Transverse colon (tissue), 4 donors: ENCODE measurements around the gene B3GNT3. TPM values are rescaled to one million over a fixed set of nuclear protein-coding genes. Genes with fewer than 3 reads are reported as not detected.

Experiments used
- DNase-seq: peaks from one replicate; pipeline ENCODE4 v3.0.0-alpha.2; 2019
- H3K27ac ChIP-seq, 4 donors: fragments of 200-600 bp; sonication (generic); 2 replicates each; pipeline ENCODE4 v1.5.1; 2016 to 2018; ENCODE audit warnings: inconsistent platforms in 4 of 4
- H3K27me3 ChIP-seq: fragments of 200-600 bp; sonication (generic); 2 replicates; pipeline ENCODE4 v1.5.1; 2017; ENCODE audit warnings: inconsistent platforms
- H3K36me3 ChIP-seq, 4 donors: fragments of 200-600 bp; sonication (generic); 2 replicates each; pipeline ENCODE4 v1.5.1; 2017 to 2019; ENCODE audit warnings: inconsistent platforms in 4 of 4
- H3K4me1 ChIP-seq, 4 donors: fragments of 200-600 bp; sonication (generic); 2 replicates each; pipeline ENCODE4 v1.5.1; 2017 to 2020; ENCODE audit warnings: inconsistent platforms in 4 of 4
- H3K4me3 ChIP-seq, 4 donors: fragments of 200-600 bp; sonication (generic); 1 replicate in 1 of 4; 2 replicates in 3 of 4; pipeline versions ENCODE4 v1.5.1 to v1.6.1; 2017 to 2019; ENCODE audit warnings: inconsistent platforms in 4 of 4
- H3K9me3 ChIP-seq, 2 donors: fragments of 200-600 bp; sonication (generic); 2 replicates each; pipeline ENCODE4 v1.5.1; 2017 to 2019; ENCODE audit warnings: inconsistent platforms in 2 of 2
- EP300 ChIP-seq: sonication (generic); formaldehyde crosslinking; IDR thresholded peaks from one replicate; pipeline ENCODE4 v1.6.1; 2017; ENCODE audit warnings: antibody characterized with exemption, low read depth
- POLR2A ChIP-seq: fragments of 450-650 bp; IDR thresholded peaks from one replicate; pipeline ENCODE4 v1.6.1; 2016; ENCODE audit warnings: antibody characterized with exemption, mild to moderate bottlenecking, moderate library complexity
- POLR2AphosphoS5 ChIP-seq, 3 donors: sonication (generic); formaldehyde crosslinking; IDR thresholded peaks; one replicate each; pipeline ENCODE4 v1.6.1; 2016; ENCODE audit warnings: antibody characterized with exemption in 3 of 3
- WGBS, 2 donors: methylation state at CpG; one replicate each; pipeline ENCODE4 v1.1.5; 2018; ENCODE audit warnings: low coverage in 1 of 2; 5-methylcytosine and 5-hydroxymethylcytosine counted together
- in situ Hi-C, 4 donors: fragments of 200-750 bp; cut with MboI; loops; one replicate each; pipeline versions ENCODE4 v1.15.0 to v1.15.1; 2017; ENCODE audit warnings: low sequenced_read_pairs in 3 of 4, low pct_ligation_motif_present in 1 of 4, low pct_unique_long_range_greater_than_20kb in 1 of 4
- intact Hi-C: fragments of 100-400 bp; cut with DNase I; formaldehyde crosslinking; loops from one replicate; pipeline ENCODE4 v1.15.1; 2023; ENCODE audit warnings: low total_unique reads
- total RNA-seq, 4 donors: library from RNA; depleted of rRNA; stranded (reverse); fragments of >200 nt; gene quantifications; one replicate each; pipeline ENCODE4 v1.1.0, GENCODE V29; 2016
- TF ChIP-seq, protein P1 (sequence below), 5 experiments: fragments of 200-600 bp in 3 of 5; fragments of 450-650 bp in 2 of 5; sonication (generic) in 3 of 5; IDR thresholded peaks; 1 replicate in 2 of 5; 2 replicates in 3 of 5; pipeline ENCODE4 v1.5.1; 2016 to 2017; ENCODE audit warnings: antibody characterized with exemption in 5 of 5, inconsistent platforms in 3 of 5, mild to moderate bottlenecking in 2 of 5, moderate library complexity in 1 of 5

Gene B3GNT3
- total RNA-seq, 4 donors from 2014 or later = 52.1 to 180 (median 144) TPM

DNA sequence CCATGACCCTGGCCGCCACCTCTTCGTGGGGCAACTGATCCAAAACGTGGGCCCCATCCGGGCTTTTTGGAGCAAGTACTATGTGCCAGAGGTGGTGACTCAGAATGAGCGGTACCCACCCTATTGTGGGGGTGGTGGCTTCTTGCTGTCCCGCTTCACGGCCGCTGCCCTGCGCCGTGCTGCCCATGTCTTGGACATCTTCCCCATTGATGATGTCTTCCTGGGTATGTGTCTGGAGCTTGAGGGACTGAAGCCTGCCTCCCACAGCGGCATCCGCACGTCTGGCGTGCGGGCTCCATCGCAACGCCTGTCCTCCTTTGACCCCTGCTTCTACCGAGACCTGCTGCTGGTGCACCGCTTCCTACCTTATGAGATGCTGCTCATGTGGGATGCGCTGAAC lies 16.7 kb downstream of the B3GNT3 start:
- 87% methylated on average over 20 of the region's 20 CpGs; no CpG with 5 or more reads in 1 of the 2 donors for WGBS, 2 donors
- intact Hi-C loops = no loop called here
- in situ Hi-C loops = no loop called here
- Histone ChIP-seq H3K9me3 (no peaks in the 10 kb centered on the region), H3K4me3 (no peak overlapping the region), H3K4me1 (no peaks in the 10 kb centered on the region), H3K36me3 (peaks cover 0 to 5% (median 0%) of the 10 kb centered on the region in 4 donors), H3K27ac (no peak overlapping the region), H3K27me3 (no peaks in the 10 kb centered on the region)
- no peak for DNase-seq
- TF ChIP-seq, protein P1, sequence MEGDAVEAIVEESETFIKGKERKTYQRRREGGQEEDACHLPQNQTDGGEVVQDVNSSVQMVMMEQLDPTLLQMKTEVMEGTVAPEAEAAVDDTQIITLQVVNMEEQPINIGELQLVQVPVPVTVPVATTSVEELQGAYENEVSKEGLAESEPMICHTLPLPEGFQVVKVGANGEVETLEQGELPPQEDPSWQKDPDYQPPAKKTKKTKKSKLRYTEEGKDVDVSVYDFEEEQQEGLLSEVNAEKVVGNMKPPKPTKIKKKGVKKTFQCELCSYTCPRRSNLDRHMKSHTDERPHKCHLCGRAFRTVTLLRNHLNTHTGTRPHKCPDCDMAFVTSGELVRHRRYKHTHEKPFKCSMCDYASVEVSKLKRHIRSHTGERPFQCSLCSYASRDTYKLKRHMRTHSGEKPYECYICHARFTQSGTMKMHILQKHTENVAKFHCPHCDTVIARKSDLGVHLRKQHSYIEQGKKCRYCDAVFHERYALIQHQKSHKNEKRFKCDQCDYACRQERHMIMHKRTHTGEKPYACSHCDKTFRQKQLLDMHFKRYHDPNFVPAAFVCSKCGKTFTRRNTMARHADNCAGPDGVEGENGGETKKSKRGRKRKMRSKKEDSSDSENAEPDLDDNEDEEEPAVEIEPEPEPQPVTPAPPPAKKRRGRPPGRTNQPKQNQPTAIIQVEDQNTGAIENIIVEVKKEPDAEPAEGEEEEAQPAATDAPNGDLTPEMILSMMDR (IDR thresholded peaks at IDR 0.05) = no peak
- TF ChIP-seq EP300 = no peak
- no peak for TF ChIP-seq POLR2A
- TF ChIP-seq POLR2AphosphoS5 (IDR thresholded peaks at IDR 0.05) = no peak

DNA sequence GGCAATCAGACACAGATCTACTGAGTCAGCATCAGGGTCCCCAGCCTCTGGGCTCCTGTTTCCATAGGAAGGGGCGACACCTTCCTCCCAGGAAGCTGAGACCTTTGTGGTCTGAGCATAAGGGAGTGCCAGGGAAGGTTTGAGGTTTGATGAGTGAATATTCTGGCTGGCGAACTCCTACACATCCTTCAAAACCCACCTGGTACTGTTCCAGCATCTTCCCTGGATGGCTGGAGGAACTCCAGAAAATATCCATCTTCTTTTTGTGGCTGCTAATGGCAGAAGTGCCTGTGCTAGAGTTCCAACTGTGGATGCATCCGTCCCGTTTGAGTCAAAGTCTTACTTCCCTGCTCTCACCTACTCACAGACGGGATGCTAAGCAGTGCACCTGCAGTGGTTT lies 17.2 kb downstream of the B3GNT3 start:
- TF ChIP-seq, protein P1 (IDR thresholded peaks at IDR 0.05) = no peak
- TF ChIP-seq EP300 (no peak), POLR2AphosphoS5 (IDR thresholded peaks at IDR 0.05) (no peak), POLR2A (no peak)
- no peak for DNase-seq
- Histone ChIP-seq H3K27me3 (no peaks in the 10 kb centered on the region), H3K4me1 (no peaks in the 10 kb centered on the region), H3K27ac (no peak overlapping the region), H3K9me3 (no peaks in the 10 kb centered on the region), H3K4me3 (no peak overlapping the region), H3K36me3 (peaks cover 0 to 5% (median 0%) of the 10 kb centered on the region in 4 donors)
- in situ Hi-C loops = no loop called here
- 84% methylated on average over 5 of the region's 5 CpGs; no CpG with 5 or more reads in 1 of the 2 donors for WGBS, 2 donors
- intact Hi-C loops = no loop called here

DNA sequence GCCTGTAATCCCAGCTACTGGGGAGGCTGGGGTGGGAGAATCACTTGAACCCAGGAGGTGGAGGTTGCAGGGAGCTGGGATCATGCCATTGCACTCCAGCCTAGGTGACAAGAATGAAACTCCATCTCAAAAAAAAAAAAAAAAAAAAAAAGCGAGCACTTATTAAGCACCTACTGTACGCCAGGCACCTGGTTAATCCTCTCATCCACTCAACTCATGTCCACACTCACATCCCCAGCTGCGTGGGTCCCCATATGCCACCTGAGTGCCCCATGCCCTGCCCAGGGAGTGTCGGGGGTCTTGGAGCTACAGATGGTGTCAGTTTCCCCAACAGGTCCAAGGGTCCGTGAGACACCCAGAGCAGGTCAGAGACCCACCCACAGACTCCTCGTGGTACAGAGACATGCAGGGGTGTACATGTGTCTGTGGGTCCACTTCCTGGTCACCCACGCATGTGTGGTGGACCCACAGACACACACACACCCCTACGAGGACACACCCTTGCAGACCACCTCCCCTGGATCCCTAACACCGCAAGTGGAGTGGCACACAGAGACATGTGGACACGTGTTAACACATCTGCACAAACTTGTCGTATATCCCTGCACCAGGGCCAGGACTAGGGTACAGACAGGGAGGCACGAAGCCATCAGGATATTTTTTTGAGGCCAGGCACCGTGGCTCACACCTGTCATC lies 22.9 kb downstream of the B3GNT3 start:
- H3K27ac ChIP-seq = no peak overlapping the region

DNA sequence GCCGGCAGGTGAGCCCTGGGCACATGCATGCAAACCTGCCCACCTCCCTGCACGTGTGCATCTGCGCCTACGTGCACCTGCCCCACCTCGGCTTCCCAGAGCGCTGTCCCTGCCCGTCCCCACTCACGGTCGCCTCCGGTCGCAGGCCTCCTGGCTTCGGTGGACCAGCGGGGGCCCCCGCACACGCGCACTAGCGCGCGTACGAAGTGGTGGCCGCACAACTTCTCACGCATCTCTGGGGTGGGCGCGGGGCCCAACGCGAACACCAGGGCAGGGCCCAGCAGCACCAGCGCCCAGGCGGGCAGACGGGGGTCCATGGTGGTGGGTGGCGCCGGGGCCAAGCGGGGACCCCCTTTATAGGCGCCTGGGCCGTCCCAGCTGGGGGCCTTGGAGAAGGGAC lies 26.3 kb downstream of the B3GNT3 start, which contains the start of gene INSL3:
TSS of gene INSL3 (minus strand) at position 330 of the 400 bp plus-strand sequence. CDS start at position 317, 13 bp downstream.
- Histone ChIP-seq H3K4me1 (no peaks in the 10 kb centered on the region), H3K36me3 (no peaks in the 10 kb centered on the region), H3K27ac (no peak within 1 kb of the TSS), H3K4me3 (no peak within 1 kb of the TSS), H3K9me3 (no peaks in the 10 kb centered on the region), H3K27me3 (no peaks in the 10 kb centered on the region)
- TF ChIP-seq POLR2AphosphoS5 (IDR thresholded peaks at IDR 0.05) (no peak), POLR2A (no peak), EP300 (no peak)
- TF ChIP-seq, protein P1 (IDR thresholded peaks at IDR 0.05) = no peak
- WGBS, 2 donors = 79% methylated on average over 34 of the region's 34 CpGs; no CpG with 5 or more reads in 1 of the 2 donors
- no peak for DNase-seq
- in situ Hi-C loops = no loop called here
- intact Hi-C loops = no loop called here

More for the DNA sequence above, 22.9 kb downstream of the B3GNT3 start:
- DNase-seq = no peak
- H3K4me1 ChIP-seq = no peaks in the 10 kb centered on the region
- no peaks in the 10 kb centered on the region for H3K27me3 ChIP-seq
- WGBS, 2 donors = 65 to 89% methylated on average over 3 to 11 of the region's 13 CpGs
- no peak overlapping the region for H3K4me3 ChIP-seq
- no peaks in the 10 kb centered on the region for H3K9me3 ChIP-seq
- in situ Hi-C loops (no loop called here), intact Hi-C loops (no loop called here)
- H3K36me3 ChIP-seq = no peaks in the 10 kb centered on the region
- TF ChIP-seq, protein P1 (IDR thresholded peaks at IDR 0.05) = no peak
- TF ChIP-seq POLR2A = peak; percentile 28
